Psoas muscle (tissue), 8 donors: ENCODE measurements around the gene AKT2. TPM values are rescaled to one million over a fixed set of nuclear protein-coding genes. Genes with fewer than 3 reads are reported as not detected.

Experiments used
- ATAC-seq, 4 donors: fragments of 200-7000 bp; cut with Tn5 transposase; one replicate each; pipeline ENCODE4 v1.9.1; 2020; ENCODE audit warnings: moderate library complexity in 3 of 4, mild to moderate bottlenecking in 2 of 4
- DNase-seq, 2 donors: peaks; one replicate each; pipeline ENCODE4 v3.0.0-alpha.2; 2020
- H3K27ac ChIP-seq: fragments of 200-600 bp; one replicate; pipeline ENCODE4 v1.8.0; 2022
- H3K27me3 ChIP-seq, 3 donors: fragments of 200-600 bp in 1 of 3; one replicate each; pipeline versions ENCODE4 v1.6.1 to v1.8.0; 2013 to 2022; ENCODE audit warnings: low read length in 2 of 3, mild to moderate bottlenecking in 2 of 3, moderate library complexity in 1 of 3; ENCODE audit not compliant: insufficient read depth in 3 of 3
- H3K36me3 ChIP-seq, 2 donors: fragments of 200-600 bp in 1 of 2; one replicate each; pipeline versions ENCODE4 v1.6.1 to v1.8.0; 2013 to 2022; ENCODE audit warnings: low read depth in 1 of 2, mild to moderate bottlenecking in 1 of 2, moderate library complexity in 1 of 2; ENCODE audit not compliant: insufficient read depth in 1 of 2
- H3K4me1 ChIP-seq: fragments of 200-600 bp; one replicate; pipeline ENCODE4 v1.8.0; 2022
- H3K4me3 ChIP-seq: fragments of 200-600 bp; one replicate; pipeline ENCODE4 v1.8.0; 2022; ENCODE audit warnings: mild to moderate bottlenecking
- H3K9me3 ChIP-seq: fragments of 200-600 bp; one replicate; pipeline ENCODE4 v1.8.0; 2022
- CTCF ChIP-seq: fragments of 200-600 bp; IDR thresholded peaks from one replicate; pipeline ENCODE4 v1.8.0; 2022; ENCODE audit warnings: antibody characterized with exemption
- WGBS, 3 donors: extraction: QIAGEN DNeasy Blood & Tissue Kit; methylation state at CpG; one replicate each; pipeline versions ENCODE4 v1.1.6 to v1.1.7; 2013; 5-methylcytosine and 5-hydroxymethylcytosine counted together
- intact Hi-C, 2 donors: fragments of 100-400 bp; cut with DNase I; formaldehyde crosslinking; loops; one replicate each; pipeline versions ENCODE4 v1.11.0 to v1.14.2; 2022
- polyA plus RNA-seq, 3 donors: library from polyadenylated mRNA; stranded (reverse); fragments of 200-250 nt; gene quantifications; one replicate each; pipeline ENCODE4 v1.2.3, GENCODE V29; 2013
- total RNA-seq, 4 donors: library from RNA; stranded (reverse); fragmentation: NEBNext Ultra II Directional in 2 of 4; extraction: Animal tissue kit (Norgen Biotek cat#: 25700) in 2 of 4; gene quantifications; one replicate each; pipeline versions ENCODE4 v1.2.1 to v1.2.4, GENCODE V29; 2021 to 2023
- donor health status: healthy with polysubstance abuse.
- donor health status: DM: no; HTN: no; CAD: no; lungs with moderate emphysema.
- donor health status: Bipolar disorder and iron deficiency.
- donor health status: healthy.
- donor health status: DM: yes; HTN: yes; CAD: no.
- donor health status: DM: no; HTN: no; CAD: no.
- donor health status: DM: no; HTN: no; CAD: no.
- donor health status: DM: yes; HTN: yes; CAD: no.

Gene AKT2
- total and polyA plus RNA-seq, 7 donors: 81.8 to 194 (median 139) TPM

GRCh38 chr19:40229484-40229883 lies 55.7 kb downstream of the AKT2 start:
- Histone ChIP-seq H3K4me1 (peaks cover 31% of the 10 kb centered on the region), H3K4me3 (no peak overlapping the region), H3K9me3 (no peaks in the 10 kb centered on the region), H3K36me3 (peaks cover 0 to 17% of the 10 kb centered on the region in 2 donors), H3K27ac (no peak overlapping the region), H3K27me3 (peaks cover 0 to 30% (median 12%) of the 10 kb centered on the region in 3 donors)
- intact Hi-C loops: no loop called here
- DNase-seq (no peak), ATAC-seq (peak; percentile 14 to 31 (median 24))
- 29 to 37% (median 31%) methylated on average over 3 of the region's 3 CpGs for WGBS, 3 donors
- TF ChIP-seq CTCF: no peak

DNA sequence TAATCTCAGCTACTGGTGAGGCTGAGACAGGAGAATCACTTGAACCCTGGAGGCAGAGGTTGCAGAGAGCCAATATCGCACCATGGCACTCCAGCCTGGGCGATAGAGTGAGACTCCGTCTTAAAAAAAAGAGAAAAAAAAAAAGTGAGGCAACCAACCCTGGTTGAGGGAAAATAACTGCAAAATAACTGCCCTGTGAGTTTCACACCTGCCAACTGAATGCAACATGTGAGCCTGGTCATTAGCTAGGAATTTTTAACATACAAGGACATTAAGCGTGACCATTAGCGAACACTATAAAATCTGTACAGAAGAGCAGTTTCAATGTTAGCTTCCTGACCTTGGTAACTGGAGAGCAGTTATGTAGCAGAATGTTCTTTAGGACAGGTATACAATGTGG lies 56.3 kb downstream of the AKT2 start:
- no peak for TF ChIP-seq CTCF
- H3K4me1 ChIP-seq: peaks cover 31% of the 10 kb centered on the region
- DNase-seq (no peak), ATAC-seq (no peak)
- 63 to 70% (median 63%) methylated on average over 5 of the region's 5 CpGs for WGBS, 3 donors
- intact Hi-C loops: no loop called here
- no peaks in the 10 kb centered on the region for H3K9me3 ChIP-seq
- H3K4me3 ChIP-seq: no peak overlapping the region
- peaks cover 0 to 11% of the 10 kb centered on the region in 2 donors for H3K36me3 ChIP-seq
- H3K27ac ChIP-seq: no peak overlapping the region
- peaks cover 0 to 36% (median 15%) of the 10 kb centered on the region in 3 donors for H3K27me3 ChIP-seq

DNA sequence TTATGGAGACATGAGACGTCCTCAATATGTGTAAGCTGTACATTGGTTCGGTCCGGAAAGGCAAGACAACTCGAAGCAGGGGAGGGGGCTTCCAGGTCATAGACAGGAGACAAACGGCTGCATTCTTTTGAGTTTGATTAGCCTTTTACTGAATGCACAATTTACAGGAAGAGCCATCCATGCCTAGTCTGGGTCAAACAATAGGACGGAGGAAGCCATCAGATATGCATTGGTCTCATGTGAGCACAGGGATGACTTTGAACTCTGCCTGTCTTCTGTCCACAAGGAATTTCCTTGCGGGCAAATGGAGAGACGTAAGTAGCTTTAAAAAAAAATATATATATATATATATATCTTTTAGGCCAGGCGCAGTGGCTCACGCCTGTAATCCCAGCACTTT lies 56.8 kb downstream of the AKT2 start:
- no peak for TF ChIP-seq CTCF
- Histone ChIP-seq H3K27me3 (peaks cover 0 to 41% (median 15%) of the 10 kb centered on the region in 3 donors), H3K4me1 (peaks cover 31% of the 10 kb centered on the region), H3K27ac (no peak overlapping the region), H3K9me3 (no peaks in the 10 kb centered on the region), H3K4me3 (no peak overlapping the region), H3K36me3 (peaks cover 0 to 6% of the 10 kb centered on the region in 2 donors)
- DNase-seq (no peak), ATAC-seq (no peak)
- 50 to 55% (median 54%) methylated on average over 10 of the region's 10 CpGs for WGBS, 3 donors
- intact Hi-C loops: no loop called here

- 23 to 27% (median 23%) methylated on average over 20 to 21 of the region's 21 CpGs for whole genome bisulfite sequencing, 3 donors
- DNase-seq (no peak), ATAC-seq (no peak)
- Histone ChIP-seq H3K36me3 (no peaks in the 10 kb centered on the region), H3K27me3 (peaks cover 0 to 54% (median 18%) of the 10 kb centered on the region in 3 donors), H3K4me3 (peak overlapping the region; percentile 47), H3K4me1 (peaks cover 23% of the 10 kb centered on the region), H3K27ac (no peak overlapping the region), H3K9me3 (no peaks in the 10 kb centered on the region)
- TF ChIP-seq CTCF: no peak
- intact Hi-C loops: no loop called here
Measured at GRCh38 chr19:40225440-40226305, 59.5 kb downstream of the AKT2 start.
